GM21723 (cell line): ENCODE measurements around the gene NHSL1.

Experiments
- ATAC-seq: cut with Tn5 transposase; IDR thresholded peaks from one replicate; pipeline ENCODE4 v1.9.1; 2021; ENCODE audit warnings: mild to moderate bottlenecking, moderate library complexity; ENCODE audit not compliant: unreplicated experiment

The NHSL1 gene

GRCh38 chr6:138405816-138406413, 93.4 kb downstream of the NHSL1 start:
- no peak for ATAC-seq

GRCh38 chr6:138404666-138405337, 94.5 kb downstream of the NHSL1 start:
- no peak for ATAC-seq

- peak; percentile 92 for ATAC-seq
These were observed 95.3 kb downstream of the NHSL1 start, which contains the start of gene HEBP2 for GRCh38 chr6:138403801-138404665. TSS of gene HEBP2 (plus strand) at chr6:138404223. CDS start at chr6:138404496, 273 bp downstream.

- peak; percentile 28 for ATAC-seq
These were observed 95.9 kb downstream of the NHSL1 start for GRCh38 chr6:138403324-138403800.

- ATAC-seq, result no peak
These were observed 96.5 kb downstream of the NHSL1 start for GRCh38 chr6:138402838-138403187.

GRCh38 chr6:138401960-138402837, 97.1 kb downstream of the NHSL1 start:
- ATAC-seq, result no peak

GRCh38 chr6:138400326-138400725, 99.0 kb downstream of the NHSL1 start:
- no peak for ATAC-seq

GRCh38 chr6:138397128-138398122, 101.9 kb downstream of the NHSL1 start:
- no peak for ATAC-seq

GRCh38 chr6:138396709-138397108, 102.6 kb downstream of the NHSL1 start:
- no peak for ATAC-seq

GRCh38 chr6:138393871-138394783, 105.2 kb downstream of the NHSL1 start:
- no peak for ATAC-seq

GRCh38 chr6:138389551-138389950, 109.7 kb downstream of the NHSL1 start:
- no peak for ATAC-seq

GRCh38 chr6:138387577-138388368, 111.5 kb downstream of the NHSL1 start:
- ATAC-seq, result no peak

GRCh38 chr6:138386897-138387296, 112.4 kb downstream of the NHSL1 start:
- no peak for ATAC-seq

- no peak for ATAC-seq
These were observed 115.5 kb downstream of the NHSL1 start for GRCh38 chr6:138383776-138384175.

GRCh38 chr6:138382498-138383265, 116.6 kb downstream of the NHSL1 start:
- no peak for ATAC-seq

- ATAC-seq, result no peak
These were observed 120.8 kb downstream of the NHSL1 start for GRCh38 chr6:138378463-138378862.

- ATAC-seq, result no peak
These were observed 121.5 kb downstream of the NHSL1 start, which contains the start of gene SMIM28 for GRCh38 chr6:138377844-138378243. TSS of gene SMIM28 (plus strand) at chr6:138377905. CDS start at chr6:138378073, 168 bp downstream.
